GM19043 (cell line): ENCODE measurements around the gene RPL14.
"Not testable (repeated sequence)": the region's sequence is repeated elsewhere in the genome, so short reads cannot be mapped to it uniquely, and the experiment has no call there.

ENCODE experiments used
- ATAC-seq: cut with Tn5 transposase; IDR thresholded peaks from one replicate; pipeline ENCODE4 v1.9.1; 2021; ENCODE audit warnings: low read depth; ENCODE audit not compliant: unreplicated experiment

Gene RPL14

DNA sequence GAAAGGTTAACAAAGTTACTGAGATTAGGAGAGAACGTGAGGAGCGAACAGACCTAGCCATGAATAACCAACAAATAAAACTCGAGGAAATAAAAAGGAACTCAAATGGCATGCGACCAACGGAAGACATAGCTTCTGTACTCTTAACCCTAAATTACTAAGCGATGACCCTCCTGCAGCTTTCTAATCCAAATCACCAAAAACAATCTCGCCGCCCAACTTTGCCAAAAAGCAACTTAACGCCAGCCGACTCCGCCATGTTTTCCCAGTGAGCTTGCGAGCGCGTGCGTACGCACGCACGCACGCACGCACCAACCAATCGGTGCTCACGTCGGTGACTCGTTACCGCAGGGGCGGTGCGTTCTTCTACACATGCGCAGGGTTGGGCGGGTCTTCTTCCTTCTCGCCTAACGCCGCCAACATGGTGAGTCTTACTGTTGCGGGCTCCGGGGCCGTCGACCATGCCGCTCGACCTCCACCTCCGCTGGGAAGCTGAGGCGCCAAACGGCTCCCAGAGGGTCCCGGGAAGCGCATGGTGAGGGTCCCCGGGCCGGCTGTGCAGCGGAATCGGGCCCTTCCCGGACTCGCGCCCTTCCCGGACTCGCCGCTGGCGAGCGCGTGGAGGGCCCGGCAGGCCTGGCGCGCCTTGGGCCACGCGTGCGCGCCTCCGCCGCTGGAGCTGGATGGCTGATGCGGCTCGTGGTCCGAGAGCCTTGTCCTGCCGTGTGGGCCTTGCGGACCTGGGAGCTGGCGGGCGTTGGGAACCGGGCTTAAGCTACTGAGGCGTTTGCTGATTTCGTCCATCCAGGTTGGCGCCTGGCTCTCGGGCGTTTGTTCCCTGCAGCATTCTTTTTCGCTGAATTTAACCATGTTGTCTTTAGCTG lies at the start of gene RPL14:
TSS of gene RPL14 (plus strand) at position 400 of the 884 bp plus-strand sequence. CDS start at position 533, 133 bp downstream.
- peak; percentile 65 for ATAC-seq

DNA sequence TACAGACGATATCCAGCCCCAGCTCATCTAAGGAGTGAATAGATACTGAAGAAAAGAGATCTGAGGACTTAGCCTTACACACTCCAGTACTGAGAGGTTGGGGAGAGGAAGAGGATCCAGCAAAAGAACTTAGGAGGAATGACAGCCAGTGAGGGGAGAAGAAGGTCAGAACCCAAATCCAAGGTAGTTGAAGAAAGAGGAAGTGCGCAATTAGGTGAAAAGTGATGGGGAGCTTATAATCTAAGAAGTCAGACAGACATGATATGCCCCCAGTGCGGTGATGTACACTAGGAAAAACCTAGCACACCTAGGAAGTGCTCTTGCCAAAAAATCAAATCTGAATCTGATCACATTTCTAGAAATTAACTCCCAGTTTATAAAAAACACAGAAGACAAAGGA lies 49.5 kb upstream of the RPL14 start:
- ATAC-seq, result no peak

DNA sequence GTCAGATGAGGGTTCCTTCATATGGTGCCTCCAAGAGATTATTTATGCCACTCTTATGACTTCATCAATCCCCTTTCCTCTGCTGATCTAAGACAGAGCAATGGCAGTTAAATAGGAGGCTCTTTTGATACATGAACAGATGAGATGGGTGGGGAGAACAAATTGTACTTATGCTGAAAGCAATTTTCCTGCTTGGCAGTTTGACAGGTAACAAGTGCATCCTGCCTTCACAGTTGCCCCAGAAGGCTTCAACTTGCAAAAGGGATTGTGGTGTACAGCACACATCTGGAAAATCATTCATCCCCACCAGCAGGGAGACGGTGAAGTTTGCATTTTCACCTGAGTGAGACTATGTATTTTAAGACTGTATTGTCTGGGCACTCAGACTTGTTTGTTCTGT lies 42.9 kb upstream of the RPL14 start:
- ATAC-seq, result no peak

DNA sequence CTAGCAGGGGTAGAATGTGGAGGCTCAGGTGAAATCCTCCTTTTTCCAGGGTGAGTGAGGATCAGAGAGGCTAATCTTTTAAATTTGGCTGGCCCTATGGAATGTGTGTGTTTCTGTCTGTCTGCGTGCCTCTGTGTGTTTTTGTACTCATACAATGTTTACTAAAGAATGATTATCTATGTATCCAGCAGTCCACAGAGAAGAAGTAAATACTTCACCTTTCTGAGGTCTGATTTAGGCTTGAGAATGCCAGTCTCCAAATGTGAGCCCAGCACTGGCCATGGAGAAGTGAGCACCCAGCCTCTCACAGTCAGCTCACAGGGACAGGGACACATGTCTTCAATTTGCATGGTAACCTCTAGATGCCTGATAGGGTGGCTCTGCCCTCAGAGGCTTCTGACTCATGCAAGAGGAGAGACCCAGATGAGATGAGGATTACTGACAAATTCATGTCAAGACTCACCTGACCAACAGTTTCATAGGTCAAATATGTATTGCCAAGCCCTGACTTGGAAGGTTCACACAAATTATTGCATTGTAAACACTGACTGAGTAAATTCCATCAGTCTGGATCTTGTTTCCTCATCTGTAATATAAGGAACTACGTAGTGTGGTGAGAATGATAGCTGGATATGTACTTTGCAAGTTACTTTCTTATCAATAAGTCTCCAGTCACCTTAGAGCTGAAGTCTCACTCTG lies 39.1 kb upstream of the RPL14 start:
- no peak for ATAC-seq

DNA sequence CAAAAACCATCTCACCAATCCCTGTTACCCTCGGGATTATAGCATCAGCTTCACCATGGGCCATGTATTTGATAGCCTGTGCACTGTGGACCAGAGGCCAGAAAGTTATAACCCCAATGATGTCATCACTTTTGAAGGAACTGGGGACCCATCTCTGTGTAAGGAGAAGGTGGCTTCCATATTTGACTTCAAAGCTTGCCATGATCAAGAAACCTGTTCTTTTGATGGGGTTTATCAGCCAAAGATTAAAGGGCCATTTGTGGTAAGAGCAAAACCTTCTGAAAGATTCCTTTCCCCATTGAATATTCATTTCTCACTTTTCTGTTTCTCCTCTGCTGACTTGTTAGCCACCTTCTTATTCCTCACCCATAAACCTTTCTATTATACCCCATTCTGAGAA lies 34.3 kb upstream of the RPL14 start:
- ATAC-seq, result no peak

DNA sequence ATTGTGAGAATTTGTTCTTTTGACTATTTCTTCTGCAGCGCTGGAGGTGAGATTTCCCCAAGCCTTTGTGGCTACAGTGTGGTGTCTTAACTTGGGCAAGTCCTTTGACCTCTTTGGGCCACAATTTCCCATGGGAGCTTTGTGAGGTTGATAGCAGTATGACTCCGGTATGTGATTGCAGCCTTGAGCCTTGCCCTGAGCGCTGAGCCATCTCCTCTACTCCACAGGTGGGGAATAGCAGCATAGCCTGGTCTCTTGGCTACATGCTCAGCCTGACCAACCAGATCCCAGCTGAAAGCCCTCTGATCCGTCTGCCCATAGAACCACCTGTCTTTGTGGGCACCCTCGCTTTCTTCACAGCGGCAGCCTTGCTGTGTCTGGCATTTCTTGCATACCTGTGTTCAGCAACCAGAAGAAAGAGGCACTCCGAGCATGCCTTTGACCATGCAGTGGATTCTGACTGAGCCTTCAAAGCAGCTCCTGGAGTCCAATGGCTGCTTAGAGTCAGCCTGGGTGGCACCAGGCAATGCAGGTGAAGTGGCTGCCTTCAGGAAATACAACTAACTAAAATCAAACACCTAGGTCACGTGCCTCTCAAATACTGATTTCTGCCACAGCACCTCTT lies 30.0 kb upstream of the RPL14 start:
- ATAC-seq, result no peak

DNA sequence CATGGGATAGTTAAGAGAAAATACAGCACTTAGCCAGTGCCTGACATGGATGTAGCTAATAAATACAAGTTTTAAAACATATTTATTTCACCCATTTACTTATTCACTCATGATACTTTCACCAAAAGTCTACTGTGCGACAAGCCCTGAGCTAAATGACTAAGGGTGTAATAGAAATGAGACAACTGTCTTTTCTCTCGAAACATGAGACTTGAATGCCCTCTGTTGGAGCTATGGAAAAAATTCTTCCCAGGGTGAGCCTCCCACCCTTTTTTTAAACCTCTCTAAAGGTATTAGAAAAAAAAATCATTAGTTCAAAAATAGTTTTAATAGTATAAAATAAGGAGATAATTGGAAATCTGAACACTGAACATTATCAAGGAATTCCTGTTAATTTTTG lies 24.3 kb upstream of the RPL14 start:
- ATAC-seq, result no peak

DNA sequence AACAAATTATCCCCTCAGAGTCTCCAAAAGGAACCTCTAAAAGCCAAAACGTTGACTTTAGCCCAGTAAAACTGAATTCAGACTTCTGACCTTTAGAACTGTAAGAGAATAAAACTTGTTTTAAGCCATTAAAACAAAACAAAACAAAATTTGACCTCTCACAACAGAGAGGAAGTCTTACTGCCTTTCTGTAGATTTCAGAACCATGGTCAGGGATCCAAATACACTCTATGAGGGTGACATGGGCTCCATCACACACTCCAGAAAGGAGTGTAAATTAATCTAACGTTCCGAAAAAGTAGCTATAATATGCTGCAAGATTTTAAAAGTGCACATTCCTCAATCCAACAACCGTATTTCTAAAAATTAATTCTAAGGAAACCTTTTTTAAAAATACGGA lies 19.2 kb upstream of the RPL14 start:
- no peak for ATAC-seq

DNA sequence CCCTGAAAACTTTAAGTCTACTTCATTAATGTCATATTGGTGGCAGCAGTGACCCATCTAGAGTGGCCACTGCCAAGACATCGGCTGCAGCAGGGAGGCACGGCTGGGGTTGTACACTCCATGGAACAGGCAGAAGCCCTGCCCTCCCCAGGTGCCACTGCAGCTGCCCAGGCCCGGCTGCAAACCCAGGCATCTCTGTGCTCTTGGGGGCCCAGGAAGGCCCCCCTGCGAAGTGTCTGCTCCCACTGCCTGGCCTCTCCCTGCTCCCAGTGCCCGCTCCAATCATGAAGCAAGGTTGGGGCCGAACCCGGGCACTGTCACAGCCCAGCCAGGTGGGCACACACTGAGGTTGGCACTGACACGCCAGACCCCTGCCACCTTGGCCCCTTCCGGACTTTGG lies 12.1 kb upstream of the RPL14 start:
- ATAC-seq, result no peak

DNA sequence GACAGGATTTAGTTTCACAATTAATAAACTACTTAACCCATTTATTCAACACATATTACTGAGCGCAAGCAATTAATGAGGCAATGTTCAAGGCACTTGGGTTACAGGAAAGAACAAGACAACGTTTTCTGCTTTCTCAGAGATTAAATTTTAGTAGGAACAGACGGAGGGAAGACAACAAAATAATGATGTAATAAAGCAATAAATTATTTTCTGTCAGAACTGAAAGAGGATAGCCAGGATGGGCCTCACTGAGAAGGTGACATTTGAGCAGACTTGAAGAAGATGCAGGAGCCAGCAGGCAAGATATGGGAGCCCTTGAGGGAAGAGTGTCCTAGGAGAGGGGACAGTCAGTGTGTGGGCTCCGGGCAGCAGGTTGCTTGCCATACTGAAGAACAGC lies 11.3 kb upstream of the RPL14 start:
- ATAC-seq, result no peak

DNA sequence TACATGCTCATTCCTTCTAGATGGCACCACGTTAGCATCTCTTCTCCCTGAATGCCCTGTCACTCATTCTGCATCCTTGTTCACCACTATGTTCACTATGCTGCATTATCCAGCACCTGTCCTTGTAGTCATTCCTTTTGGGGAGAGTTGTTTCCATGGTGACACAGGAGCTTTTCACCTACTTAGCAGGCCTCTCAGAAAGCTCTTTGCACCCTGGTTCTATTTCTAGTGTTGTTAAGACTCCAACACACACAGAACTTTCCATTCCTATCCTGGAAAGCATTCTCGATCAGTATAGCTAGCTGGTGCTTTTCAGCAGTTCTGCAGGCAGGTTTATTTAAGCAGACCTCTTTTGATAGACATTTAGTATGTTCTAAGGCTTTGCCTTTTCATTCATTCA lies 6.7 kb upstream of the RPL14 start:
- ATAC-seq, result no peak

DNA sequence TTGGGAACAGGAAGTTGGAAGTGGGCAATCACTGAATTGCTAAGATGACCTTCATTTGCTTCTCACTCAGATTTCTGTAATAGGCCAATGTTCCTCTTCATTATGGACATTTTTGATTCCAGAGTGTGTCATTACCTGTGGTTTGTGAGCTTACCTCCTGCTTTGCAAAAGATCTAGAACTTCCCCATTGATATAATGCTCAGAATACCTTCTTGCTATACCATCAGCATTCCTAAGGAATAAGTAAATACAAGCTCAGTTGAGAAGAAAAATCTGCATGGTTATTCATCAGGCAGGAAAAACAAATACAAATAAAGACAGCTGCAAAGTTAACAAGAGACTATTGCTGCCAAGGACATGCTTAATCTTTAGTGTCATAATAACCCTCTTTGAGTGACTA lies 5.6 kb upstream of the RPL14 start:
- no peak for ATAC-seq

DNA sequence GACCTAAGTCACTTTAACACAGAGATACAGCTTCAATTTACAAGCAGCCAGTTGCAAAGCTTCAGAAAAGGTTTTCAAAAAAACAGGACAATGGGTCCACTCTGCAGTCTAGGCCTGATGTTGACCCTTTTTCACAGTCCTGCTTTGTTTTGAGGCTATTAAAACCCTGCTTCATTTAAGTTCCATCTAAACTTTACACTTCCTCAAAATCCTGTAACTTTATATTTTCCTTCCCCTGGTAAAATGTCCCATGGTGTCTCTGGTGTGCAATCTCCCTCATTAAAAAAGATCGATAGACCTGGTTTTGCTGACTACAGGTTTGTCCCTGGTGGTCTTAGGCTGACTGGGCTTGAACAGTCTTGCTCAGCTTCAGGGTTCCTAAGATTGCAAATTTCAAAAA lies 5.1 kb upstream of the RPL14 start:
- no peak for ATAC-seq

DNA sequence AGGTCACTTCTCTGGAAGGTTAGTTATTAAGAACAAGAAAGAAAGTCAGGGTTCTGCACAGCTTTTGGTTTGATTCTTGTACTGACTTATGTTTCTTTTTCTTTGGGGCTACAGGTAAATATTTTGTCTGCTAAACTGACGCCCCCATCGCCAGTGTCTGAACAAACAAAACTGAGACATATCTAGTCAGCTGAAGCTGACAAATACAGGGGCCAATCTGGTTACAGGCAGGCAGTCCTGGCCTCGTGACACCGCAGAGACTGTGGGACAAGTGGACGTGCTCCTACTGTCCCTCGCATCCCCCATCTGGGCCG lies 4.6 kb upstream of the RPL14 start:
- ATAC-seq, result no peak

DNA sequence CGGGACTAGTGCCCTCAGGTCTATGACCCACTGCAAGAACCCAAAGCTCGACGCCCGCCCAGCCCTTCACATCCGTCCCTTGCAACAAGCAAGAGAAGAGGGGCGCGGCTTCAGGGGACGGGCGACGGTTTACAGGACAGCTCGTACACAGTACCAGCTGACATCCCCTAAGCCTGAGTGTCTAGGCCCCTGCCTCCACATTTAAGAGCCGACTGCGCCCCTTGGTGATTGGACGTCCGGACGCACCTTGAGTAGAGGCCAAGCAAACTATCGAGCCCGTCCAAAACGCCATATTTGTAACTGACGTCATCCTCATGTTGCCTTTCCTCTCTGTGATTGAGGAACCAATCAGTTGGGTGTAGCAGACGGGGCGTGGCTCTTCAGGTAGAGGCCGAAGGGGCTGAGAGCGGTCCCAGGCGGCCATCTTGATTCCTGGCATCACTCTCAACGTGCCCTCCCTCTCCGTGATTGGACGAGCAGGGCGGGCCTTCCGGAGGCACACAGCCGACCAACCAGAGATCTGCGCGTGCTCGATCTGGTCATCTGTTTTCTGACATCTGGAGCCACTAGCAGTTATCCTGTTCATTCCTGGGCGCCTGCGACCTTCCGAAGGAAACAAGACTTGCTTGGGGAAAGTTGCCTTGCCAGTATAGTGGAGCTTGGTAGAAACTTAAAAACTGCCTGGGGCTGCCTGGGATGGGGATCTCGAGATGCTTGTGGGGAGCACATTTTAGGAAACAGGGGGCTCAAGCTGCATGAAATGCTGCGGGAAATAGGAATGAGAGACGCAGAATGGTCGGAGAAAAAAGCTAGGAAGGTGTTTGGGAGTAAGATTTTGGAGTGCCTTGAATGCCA lies 4.0 kb upstream of the RPL14 start:
- ATAC-seq, result peak; percentile 94

DNA sequence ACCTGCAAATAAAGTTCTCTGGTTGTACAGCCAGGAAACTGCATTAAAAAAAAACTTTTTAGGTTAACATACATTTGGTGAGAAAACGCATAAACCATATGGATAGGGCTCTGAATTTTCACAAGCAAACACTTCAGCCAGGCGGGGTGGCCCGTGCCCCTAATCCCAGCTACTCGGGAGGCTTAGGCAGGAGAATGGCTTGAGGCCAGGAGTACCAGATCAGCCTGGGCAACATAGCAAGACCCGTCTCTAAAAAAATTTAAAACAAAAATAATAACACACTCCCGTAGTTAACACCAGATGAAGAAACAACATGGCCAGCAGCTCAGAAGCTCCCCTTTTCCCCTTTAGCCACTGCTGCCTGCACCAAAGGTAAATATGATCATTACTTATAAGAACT lies 3.2 kb upstream of the RPL14 start:
- ATAC-seq, result no peak

DNA sequence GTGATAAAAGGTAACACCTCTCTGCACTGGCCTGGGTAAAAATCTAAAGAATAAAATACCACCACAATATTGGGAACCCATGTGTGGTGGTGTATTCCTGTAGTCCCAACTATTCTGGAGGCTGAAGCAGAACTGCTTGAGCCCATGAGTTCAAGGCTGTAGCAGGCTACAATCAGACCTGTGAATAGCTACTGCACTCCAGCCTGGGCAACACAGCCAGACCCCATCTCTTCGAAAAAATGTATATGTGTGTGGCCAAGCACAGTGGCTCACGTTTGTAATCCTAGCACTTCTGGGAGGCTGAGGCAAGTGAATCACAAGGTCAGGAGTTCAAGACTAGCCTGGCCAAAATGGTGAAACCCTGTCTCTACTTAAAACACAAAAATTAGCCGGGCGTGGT lies 1.8 kb upstream of the RPL14 start:
- ATAC-seq, result no peak

DNA sequence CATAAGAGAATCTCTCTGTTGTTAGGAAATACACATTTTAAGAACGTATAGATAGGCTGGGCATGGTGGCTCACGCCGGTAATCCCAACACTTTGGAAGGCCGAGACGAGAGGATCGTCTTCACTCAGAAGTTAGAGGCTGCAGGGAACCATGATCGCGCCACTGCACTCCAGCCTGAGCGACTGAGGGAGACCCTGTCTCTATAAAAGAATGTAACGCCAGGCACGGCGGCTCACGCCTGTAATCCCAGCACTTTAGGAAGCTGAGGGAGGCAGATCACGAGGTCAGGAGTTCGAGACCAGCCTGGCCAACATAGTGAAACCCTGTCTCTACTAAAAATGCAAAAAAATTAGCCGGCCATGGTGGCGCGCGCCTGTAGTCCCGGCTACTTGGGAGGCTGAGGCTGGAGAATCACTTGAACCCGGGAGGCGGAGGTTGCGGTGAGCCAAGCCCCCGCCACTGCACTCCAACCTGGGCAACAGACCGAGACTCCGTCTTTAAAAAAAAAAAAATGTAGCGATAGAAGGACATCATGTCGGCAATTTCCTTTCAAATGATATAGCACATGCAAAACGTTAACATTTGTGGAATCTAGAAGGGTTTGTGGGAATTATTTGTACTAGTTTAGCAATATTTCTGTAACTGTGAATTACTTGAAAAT lies 730 bp upstream of the RPL14 start:
- ATAC-seq, result no peak

DNA sequence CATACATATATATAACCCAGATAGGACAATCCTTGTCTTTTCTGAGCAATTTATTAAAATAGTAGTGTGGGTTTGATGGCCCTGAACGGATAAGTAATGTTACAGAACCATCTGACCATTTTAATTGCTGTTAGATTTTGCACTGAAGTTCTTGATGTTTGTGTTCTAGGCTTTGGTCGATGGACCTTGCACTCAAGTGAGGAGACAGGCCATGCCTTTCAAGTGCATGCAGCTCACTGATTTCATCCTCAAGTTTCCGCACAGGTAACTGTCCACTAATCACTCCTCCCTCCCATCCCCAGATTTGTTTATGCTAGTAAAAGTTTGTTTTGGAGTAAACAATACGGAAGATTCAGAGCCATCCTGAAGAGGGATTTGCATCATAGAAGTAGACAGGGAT lies 1.3 kb downstream of the RPL14 start:
- no peak for ATAC-seq

DNA sequence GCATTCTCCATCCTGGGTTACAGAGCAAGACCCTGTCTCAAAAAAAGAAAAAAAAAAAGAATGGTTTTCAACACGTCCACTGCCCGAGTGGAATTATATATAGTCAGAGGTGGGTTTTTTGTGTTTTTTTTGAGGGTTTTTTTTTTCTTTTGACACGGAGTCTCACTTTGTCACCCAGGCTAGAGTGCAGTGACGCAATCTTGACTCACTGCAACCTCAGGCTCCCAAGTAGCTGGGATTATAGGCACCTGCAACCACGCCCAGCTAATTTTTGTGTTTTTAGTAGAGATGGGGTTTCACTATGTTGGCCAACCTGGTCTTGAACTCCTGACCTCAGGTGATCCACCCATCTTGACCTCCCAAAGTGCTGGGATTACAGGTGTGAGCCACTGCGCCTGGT lies 3.3 kb downstream of the RPL14 start:
- ATAC-seq, result not testable (repeated sequence)
